PFSK-1 (cell line): ENCODE data around the gene FN1.

Source experiments
- FOXP2 ChIP-seq: optimal IDR thresholded peaks from 2 replicates; pipeline ENCODE3; 2011; ENCODE audit warnings: borderline replicate concordance, control low read depth, inconsistent platforms; ENCODE audit not compliant: insufficient read depth; ENCODE audit errors: extremely low read length, extremely low read depth
- POLR2AphosphoS5 ChIP-seq: IDR thresholded peaks from 2 replicates; pipeline ENCODE4 v1.6.1; 2012; ENCODE audit warnings: low read depth, mild to moderate bottlenecking, control low read depth, low read length, moderate library complexity
- REST ChIP-seq, 2 experiments: IDR thresholded peaks; 2 replicates each; pipeline versions ENCODE4 v1.6.1 to v1.8.0; 2011 to 2012; ENCODE audit warnings: low read depth in 2 of 2, low read length in 2 of 2, control low read depth in 1 of 2, inconsistent platforms in 1 of 2, mild to moderate bottlenecking in 1 of 2, moderate library complexity in 1 of 2; ENCODE audit not compliant: insufficient read depth in 1 of 2
- SIN3A ChIP-seq: IDR thresholded peaks from 2 replicates; pipeline ENCODE4 v1.6.1; 2012; ENCODE audit warnings: mild to moderate bottlenecking, low read length, moderate library complexity, borderline replicate concordance; ENCODE audit not compliant: insufficient read depth
- TAF1 ChIP-seq: IDR thresholded peaks from 2 replicates; pipeline ENCODE4 v1.6.1; 2012; ENCODE audit warnings: low read length, control low read depth, borderline replicate concordance; ENCODE audit not compliant: insufficient read depth

Gene FN1

GRCh38 chr2:215324811-215325210 lies 111.1 kb downstream of the FN1 start:
- TF ChIP-seq SIN3A: no peak
- no peak for TF ChIP-seq TAF1
- TF ChIP-seq FOXP2: no peak
- TF ChIP-seq POLR2AphosphoS5: no peak
- no peak for TF ChIP-seq REST (IDR thresholded peaks at IDR 0.05; ENCODE audit: insufficient read depth in 1 of 2, low read depth in 2 of 2, low read length in 2 of 2)

GRCh38 chr2:215320679-215321078 lies 115.2 kb downstream of the FN1 start:
- TF ChIP-seq FOXP2 (no peak), SIN3A (no peak), TAF1 (no peak), POLR2AphosphoS5 (no peak), REST (IDR thresholded peaks at IDR 0.05; ENCODE audit: insufficient read depth in 1 of 2, low read depth in 2 of 2, low read length in 2 of 2) (no peak)

- TF ChIP-seq FOXP2: no peak
- no peak for TF ChIP-seq TAF1
- no peak for TF ChIP-seq SIN3A
- no peak for TF ChIP-seq REST (IDR thresholded peaks at IDR 0.05; ENCODE audit: insufficient read depth in 1 of 2, low read depth in 2 of 2, low read length in 2 of 2)
- no peak for TF ChIP-seq POLR2AphosphoS5
These were observed 115.8 kb downstream of the FN1 start for GRCh38 chr2:215320102-215320501.

- no peak for TF ChIP-seq REST (IDR thresholded peaks at IDR 0.05; ENCODE audit: insufficient read depth in 1 of 2, low read depth in 2 of 2, low read length in 2 of 2)
- TF ChIP-seq TAF1: no peak
These were observed 116.4 kb downstream of the FN1 start for GRCh38 chr2:215319500-215319899.

GRCh38 chr2:215316336-215316735 lies 119.5 kb downstream of the FN1 start:
- no peak for TF ChIP-seq SIN3A
- TF ChIP-seq POLR2AphosphoS5: no peak
- no peak for TF ChIP-seq FOXP2

GRCh38 chr2:215315301-215315700 lies 120.6 kb downstream of the FN1 start:
- TF ChIP-seq POLR2AphosphoS5: no peak
